GM12865 (cell line): ENCODE results near the gene LCNL1.
"Not testable (repeated sequence)": the region's sequence is repeated elsewhere in the genome, so short reads cannot be mapped to it uniquely, and the experiment has no call there.

Experiments
- DNase-seq: peaks from one replicate; pipeline ENCODE4 v3.0.0; 2010; ENCODE audit warnings: low read depth
- H3K4me3 ChIP-seq: 2 replicates; pipeline ENCODE4 v1.5.1; 2011; ENCODE audit warnings: mild to moderate bottlenecking, low read depth, low read length, control low read depth
- TF ChIP-seq, protein P1 (sequence below): IDR thresholded peaks from 2 replicates; pipeline ENCODE4 v1.5.1; 2011; ENCODE audit warnings: low read length, control low read depth, low read depth, inconsistent platforms; ENCODE audit not compliant: insufficient read depth; ENCODE audit errors: missing control alignments

LCNL1 gene

DNA sequence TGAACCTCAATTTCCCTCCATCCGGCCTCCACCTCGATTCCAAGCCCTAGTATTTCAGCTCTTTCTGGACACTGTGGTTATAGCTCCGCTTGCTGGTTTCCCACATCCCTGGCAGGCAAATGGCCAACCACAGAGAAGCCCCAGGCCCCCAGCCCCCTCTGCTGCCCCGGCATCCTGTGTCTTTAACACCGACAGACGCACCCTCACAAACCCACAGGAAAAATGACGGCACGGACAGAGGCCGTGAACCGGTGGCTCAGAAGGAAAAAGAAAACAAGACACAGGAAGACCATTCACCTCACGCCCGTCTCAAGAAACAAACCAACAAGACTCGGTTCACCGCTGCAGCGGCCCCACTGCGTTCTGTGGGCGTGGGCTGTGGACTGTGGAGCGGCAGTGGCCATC lies 15.0 kb downstream of the LCNL1 start:
- H3K4me3 ChIP-seq, result no peak overlapping the region
- peak; percentile 44 for DNase-seq

DNA sequence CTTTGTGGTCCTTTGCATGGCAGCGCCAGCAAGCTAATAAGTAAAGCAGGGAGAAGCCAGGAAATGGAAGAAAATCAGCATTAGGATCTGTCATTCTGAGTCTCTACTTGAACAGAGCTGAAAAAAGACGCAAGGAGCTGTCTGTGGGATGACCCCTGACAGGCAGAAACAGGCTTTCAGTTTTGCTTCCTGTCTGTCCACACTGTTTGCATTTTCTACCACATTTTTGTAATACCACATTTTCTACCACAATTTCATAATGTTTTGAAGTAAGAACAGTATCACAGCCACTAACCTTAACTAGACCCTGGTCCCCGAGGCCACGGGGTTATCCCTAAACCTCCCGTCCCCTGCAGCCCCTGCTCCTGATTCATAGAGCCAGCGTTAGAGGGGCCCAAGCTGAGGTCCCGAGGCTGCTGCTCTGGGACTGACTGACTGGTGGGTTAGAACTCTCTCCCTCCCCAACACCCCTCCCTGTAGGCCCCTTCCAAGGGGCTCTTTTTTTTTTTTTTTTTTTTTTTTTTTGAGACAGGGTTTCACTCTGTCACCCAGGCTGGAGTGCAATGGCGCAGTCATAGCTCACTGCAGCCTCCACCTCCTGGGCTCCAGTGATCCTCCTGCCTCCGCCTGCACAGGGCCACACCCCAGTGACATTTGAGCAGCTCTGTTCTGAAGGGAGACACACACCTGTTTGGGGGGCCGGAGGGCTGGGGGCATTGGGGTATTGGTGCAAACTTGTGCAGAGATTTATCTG lies 17.6 kb downstream of the LCNL1 start:
- TF ChIP-seq, protein P1, sequence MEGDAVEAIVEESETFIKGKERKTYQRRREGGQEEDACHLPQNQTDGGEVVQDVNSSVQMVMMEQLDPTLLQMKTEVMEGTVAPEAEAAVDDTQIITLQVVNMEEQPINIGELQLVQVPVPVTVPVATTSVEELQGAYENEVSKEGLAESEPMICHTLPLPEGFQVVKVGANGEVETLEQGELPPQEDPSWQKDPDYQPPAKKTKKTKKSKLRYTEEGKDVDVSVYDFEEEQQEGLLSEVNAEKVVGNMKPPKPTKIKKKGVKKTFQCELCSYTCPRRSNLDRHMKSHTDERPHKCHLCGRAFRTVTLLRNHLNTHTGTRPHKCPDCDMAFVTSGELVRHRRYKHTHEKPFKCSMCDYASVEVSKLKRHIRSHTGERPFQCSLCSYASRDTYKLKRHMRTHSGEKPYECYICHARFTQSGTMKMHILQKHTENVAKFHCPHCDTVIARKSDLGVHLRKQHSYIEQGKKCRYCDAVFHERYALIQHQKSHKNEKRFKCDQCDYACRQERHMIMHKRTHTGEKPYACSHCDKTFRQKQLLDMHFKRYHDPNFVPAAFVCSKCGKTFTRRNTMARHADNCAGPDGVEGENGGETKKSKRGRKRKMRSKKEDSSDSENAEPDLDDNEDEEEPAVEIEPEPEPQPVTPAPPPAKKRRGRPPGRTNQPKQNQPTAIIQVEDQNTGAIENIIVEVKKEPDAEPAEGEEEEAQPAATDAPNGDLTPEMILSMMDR, result no peak
- DNase-seq, result peak; percentile 89
- H3K4me3 ChIP-seq, result 0 out of 2 replicates have a peak overlapping the region, but pooled peaks have one; percentile 20

More for the DNA sequence above, 15.0 kb downstream of the LCNL1 start:
- TF ChIP-seq, protein P1, result no peak

DNA sequence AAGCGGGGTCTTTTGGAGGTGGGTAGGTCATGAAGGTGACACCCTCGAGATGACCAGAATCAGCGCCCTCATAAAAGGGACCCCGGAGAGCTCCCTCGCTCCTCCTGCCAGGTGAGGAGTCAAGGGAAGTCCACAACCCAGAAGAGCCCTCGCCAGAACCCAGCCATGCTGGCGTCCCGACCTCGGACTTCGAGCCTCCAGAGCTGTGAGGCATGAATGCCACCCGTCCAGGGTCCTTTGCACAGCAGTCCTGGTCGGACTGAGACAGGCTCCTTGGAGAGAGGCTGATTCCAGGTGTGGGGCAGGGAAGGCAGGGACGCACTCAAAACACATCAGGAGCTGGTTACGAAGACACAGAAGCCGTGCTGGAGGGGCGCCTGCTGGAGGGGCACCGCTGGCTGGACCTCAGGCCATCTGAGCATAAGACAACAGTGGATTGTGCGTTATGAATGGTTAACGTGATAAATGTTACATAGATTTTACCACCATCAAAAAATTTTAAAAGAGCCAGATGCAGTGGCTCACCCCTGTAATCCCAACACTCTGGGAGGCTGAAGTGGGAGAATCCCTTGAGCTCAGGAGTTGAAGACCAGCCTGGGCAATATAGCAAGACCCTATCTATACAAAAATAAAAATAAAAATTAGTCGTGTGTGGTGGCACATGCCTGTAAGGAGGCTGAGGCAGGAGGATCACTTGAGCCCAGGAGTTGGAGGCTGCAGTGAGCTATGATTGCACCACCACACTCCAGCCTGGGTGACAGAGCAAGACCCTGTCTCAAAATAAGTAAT lies 19.3 kb downstream of the LCNL1 start:
- H3K4me3 ChIP-seq, result no peak overlapping the region
- DNase-seq, result no peak
- TF ChIP-seq, protein P1, result no peak

DNA sequence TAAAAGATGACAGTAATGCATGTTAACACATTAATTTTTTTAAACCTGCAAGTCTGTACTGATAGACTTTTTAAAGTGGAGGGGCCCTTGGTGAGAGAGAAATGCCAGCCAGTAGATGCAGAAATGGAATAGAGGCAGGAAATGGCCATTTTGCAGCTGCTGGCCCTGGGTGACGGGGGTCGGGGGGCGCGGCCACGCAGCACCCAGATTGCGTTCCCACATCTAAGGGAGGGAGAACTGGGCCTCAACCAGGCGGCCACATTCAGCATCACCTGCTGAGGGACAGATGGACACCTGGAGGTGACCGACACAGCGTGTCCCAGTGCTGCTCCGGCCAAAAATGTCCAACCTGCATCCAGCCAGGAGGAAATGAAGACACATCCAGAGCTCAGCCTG lies 19.9 kb downstream of the LCNL1 start:
- DNase-seq, result no peak
- no peak overlapping the region for H3K4me3 ChIP-seq
- TF ChIP-seq, protein P1, result no peak

DNA sequence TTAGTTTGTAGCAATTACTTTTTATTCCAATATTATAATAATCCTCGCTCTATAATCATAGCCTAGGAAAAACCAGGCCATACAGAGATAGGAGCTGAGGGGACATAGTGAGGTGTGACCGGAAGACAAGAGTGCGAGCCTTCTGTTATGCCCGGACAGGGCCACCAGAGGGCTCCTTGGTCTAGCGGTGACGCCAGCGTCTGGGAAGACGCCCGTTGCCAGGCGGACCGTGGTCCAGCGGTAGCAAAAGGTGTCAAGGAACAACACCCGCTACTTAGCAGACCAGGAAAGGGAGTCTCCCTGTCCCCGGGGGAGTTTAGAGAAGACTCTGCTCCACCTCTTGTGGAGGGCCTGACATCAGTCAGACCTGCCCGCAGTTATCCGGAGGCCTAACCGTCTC lies 21.5 kb downstream of the LCNL1 start:
- TF ChIP-seq, protein P1, result peak; percentile 24
- not testable (repeated sequence) for H3K4me3 ChIP-seq, DNase-seq

DNA sequence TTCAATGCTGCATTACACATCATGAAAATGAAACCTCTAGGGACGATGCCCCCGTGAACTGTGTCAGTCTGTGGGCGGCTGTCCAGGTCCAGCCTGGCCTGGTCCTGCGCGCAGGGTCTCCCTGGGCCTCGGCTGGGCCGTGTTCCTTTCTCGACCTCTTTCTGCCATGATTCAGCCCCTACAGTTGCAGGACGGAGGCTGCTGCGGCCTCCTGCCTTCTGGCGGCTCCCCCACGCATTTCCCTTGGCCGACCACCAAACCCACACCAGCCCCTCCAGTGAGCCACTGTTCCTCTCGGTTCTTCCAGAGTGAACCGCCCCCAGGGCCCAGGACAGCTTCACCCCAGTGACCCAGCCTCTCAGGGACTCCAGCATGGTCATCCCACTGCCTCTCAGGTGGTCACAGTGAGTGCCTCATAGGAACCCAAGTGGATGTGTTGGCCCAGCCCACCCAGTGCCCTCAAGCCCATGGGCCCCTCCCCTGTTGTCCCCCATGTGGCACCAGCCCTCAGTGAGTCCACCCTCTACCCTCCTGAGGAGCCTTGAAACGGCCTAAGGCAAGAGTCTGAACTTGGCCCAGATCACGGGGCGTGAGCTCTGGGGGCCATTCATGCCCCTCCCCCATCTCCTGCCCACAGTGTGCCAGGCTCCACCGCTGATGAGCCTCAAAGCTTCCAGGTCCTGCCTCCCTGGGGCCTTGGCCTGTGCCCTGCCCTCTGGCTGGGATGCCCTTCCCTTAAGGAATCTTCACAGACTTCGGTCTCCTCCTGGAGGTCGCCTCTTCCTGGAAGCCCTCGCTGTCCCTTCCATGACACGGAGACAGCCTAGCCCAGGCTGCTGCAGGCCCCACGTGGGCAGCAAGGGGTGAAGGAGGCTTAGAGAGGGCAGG lies 23.6 kb downstream of the LCNL1 start:
- TF ChIP-seq, protein P1, result no peak
- no peak overlapping the region for H3K4me3 ChIP-seq
- no peak for DNase-seq
